OCI-LY7 (cell line): Measurements from ENCODE around the gene UVRAG.

ENCODE experiments used
- CTCF ChIP-seq: fragments of 200-600 bp; sonication (generic); conservative IDR thresholded peaks from 2 replicates; pipeline ENCODE4 v1.5.1; 2014; ENCODE audit warnings: mild to moderate bottlenecking, antibody characterized with exemption, low read length, moderate library complexity, mixed read lengths
- EZH2phosphoT487 ChIP-seq: fragments of 200-600 bp; sonication (generic); IDR thresholded peaks from 2 replicates; pipeline ENCODE4 v1.6.1; 2018; ENCODE audit warnings: low read depth, borderline replicate concordance, mild to moderate bottlenecking, mixed run types, antibody characterized with exemption, low read length, moderate library complexity, mixed read lengths

- TF ChIP-seq CTCF (no peak), EZH2phosphoT487 (no peak)
Measured at GRCh38 chr11:75921808-75922207, 106.8 kb downstream of the UVRAG start.
